Measurements from ENCODE around the gene GADL1. TPM values are rescaled to one million over a fixed set of nuclear protein-coding genes. Genes with fewer than 3 reads are reported as not detected.

Gene GADL1
- total and polyA plus RNA-seq, 2 experiments from 2014 or later = 13.5 to 16.9 TPM

DNA sequence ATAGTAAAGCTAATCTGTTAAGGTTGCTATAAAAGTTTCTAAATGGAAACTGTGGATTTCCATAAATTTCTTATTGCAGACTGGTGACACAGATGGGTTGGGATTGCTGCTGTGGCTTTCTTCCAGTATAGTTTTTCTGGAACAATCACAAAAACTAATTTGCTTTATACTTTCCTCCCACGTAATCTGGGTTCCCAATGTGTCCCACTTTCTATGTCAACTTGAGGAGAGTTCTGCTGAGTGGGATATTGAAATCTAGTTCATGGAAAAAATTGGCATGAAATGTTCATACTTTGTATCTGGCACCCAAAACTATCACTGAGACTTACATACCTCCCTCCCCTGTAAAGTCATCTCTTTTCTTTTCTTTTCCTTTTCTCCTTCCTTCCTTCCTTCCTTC, 161.3 kb downstream of the GADL1 start:
- H3K4me1 ChIP-seq (ENCODE audit: low read depth) = peaks cover 25% of the 10 kb centered on the region
- H3K4me3 ChIP-seq = no peak overlapping the region
- no peaks in the 10 kb centered on the region for H3K27me3 ChIP-seq
- DNase-seq (ENCODE audit: low read depth in 1 of 2, low spot score in 1 of 2) = no peak
- TF ChIP-seq, protein P1, sequence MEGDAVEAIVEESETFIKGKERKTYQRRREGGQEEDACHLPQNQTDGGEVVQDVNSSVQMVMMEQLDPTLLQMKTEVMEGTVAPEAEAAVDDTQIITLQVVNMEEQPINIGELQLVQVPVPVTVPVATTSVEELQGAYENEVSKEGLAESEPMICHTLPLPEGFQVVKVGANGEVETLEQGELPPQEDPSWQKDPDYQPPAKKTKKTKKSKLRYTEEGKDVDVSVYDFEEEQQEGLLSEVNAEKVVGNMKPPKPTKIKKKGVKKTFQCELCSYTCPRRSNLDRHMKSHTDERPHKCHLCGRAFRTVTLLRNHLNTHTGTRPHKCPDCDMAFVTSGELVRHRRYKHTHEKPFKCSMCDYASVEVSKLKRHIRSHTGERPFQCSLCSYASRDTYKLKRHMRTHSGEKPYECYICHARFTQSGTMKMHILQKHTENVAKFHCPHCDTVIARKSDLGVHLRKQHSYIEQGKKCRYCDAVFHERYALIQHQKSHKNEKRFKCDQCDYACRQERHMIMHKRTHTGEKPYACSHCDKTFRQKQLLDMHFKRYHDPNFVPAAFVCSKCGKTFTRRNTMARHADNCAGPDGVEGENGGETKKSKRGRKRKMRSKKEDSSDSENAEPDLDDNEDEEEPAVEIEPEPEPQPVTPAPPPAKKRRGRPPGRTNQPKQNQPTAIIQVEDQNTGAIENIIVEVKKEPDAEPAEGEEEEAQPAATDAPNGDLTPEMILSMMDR (IDR thresholded peaks at IDR 0.05; ENCODE audit: low read depth, low read length) = no peak
- H3K9me3 ChIP-seq (ENCODE audit: low read depth) = no peaks in the 10 kb centered on the region
- H3K27ac ChIP-seq = no peak overlapping the region
- no peaks in the 10 kb centered on the region for H3K36me3 ChIP-seq

GRCh38 chr3:30730967-30731366, 163.5 kb downstream of the GADL1 start:
- no peak for DNase-seq (ENCODE audit: low read depth in 1 of 2, low spot score in 1 of 2)
- TF ChIP-seq, protein P1 (IDR thresholded peaks at IDR 0.05; ENCODE audit: low read depth, low read length) = no peak
- no peaks in the 10 kb centered on the region for H3K36me3 ChIP-seq
- H3K9me3 ChIP-seq (ENCODE audit: low read depth) = no peaks in the 10 kb centered on the region
- H3K27ac ChIP-seq = no peak overlapping the region
- peaks cover 25% of the 10 kb centered on the region for H3K4me1 ChIP-seq (ENCODE audit: low read depth)
- H3K4me3 ChIP-seq = no peak overlapping the region
- no peaks in the 10 kb centered on the region for H3K27me3 ChIP-seq

DNA sequence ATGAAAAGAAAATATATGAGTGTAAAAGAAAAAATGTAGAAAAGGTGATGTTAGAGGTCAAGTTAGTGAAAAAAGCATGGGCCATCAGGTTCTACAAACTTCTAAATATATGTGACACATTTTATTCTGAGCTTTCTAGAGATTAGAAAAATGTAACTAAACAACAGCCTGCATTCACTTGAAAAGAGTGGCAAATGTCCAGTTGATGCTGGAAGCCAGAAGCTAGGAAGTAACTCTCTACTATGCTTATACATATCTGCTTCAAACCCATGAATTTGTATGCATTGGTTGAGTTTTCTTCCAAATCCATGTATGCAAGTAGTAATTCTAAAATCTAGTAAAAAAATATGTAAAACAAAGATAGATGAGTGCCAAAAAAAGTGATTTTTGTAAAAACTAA, 164.5 kb downstream of the GADL1 start:
- Histone ChIP-seq H3K36me3 (no peaks in the 10 kb centered on the region), H3K27me3 (no peaks in the 10 kb centered on the region), H3K27ac (no peak overlapping the region), H3K4me1 (ENCODE audit: low read depth) (peaks cover 25% of the 10 kb centered on the region), H3K4me3 (no peak overlapping the region), H3K9me3 (ENCODE audit: low read depth) (no peaks in the 10 kb centered on the region)
- TF ChIP-seq, protein P1 (IDR thresholded peaks at IDR 0.05; ENCODE audit: low read depth, low read length) = no peak
- DNase-seq (ENCODE audit: low read depth in 1 of 2, low spot score in 1 of 2) = no peak

GRCh38 chr3:30729512-30729911, 164.9 kb downstream of the GADL1 start:
- H3K27ac ChIP-seq = no peak overlapping the region
- no peaks in the 10 kb centered on the region for H3K27me3 ChIP-seq
- TF ChIP-seq, protein P1 (IDR thresholded peaks at IDR 0.05; ENCODE audit: low read depth, low read length) = no peak
- no peak overlapping the region for H3K4me3 ChIP-seq
- DNase-seq (ENCODE audit: low read depth in 1 of 2, low spot score in 1 of 2) = no peak
- no peaks in the 10 kb centered on the region for H3K9me3 ChIP-seq (ENCODE audit: low read depth)
- H3K36me3 ChIP-seq = no peaks in the 10 kb centered on the region
- H3K4me1 ChIP-seq (ENCODE audit: low read depth) = peaks cover 23% of the 10 kb centered on the region

- no peaks in the 10 kb centered on the region for H3K27me3 ChIP-seq
- peaks cover 11% of the 10 kb centered on the region for H3K4me1 ChIP-seq (ENCODE audit: low read depth)
- DNase-seq (ENCODE audit: low read depth in 1 of 2, low spot score in 1 of 2) = no peak
- TF ChIP-seq, protein P1 (IDR thresholded peaks at IDR 0.05; ENCODE audit: low read depth, low read length) = no peak
- H3K27ac ChIP-seq = no peak overlapping the region
- H3K36me3 ChIP-seq = no peaks in the 10 kb centered on the region
- H3K9me3 ChIP-seq (ENCODE audit: low read depth) = no peaks in the 10 kb centered on the region
- H3K4me3 ChIP-seq = no peak overlapping the region
These were observed 166.3 kb downstream of the GADL1 start for GRCh38 chr3:30728143-30728542.

DNA sequence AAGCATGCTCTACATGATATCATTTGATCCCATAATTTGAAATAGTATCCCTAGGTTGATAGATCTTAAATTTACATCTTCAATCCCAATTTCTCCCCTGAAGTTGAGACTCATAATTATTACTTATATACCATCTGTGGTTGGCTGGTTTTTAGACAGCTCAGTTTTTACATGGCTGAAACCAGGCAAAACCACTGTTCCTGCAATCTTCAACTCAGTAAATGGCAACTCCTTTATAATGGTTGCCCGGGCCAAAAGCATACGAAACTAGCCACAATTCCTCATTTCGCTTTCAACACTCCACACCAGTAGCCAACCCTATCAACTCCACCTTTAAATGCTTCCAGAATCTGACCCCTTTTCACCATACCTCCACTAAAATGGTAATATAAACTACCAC, 169.6 kb downstream of the GADL1 start:
- TF ChIP-seq, protein P1 (IDR thresholded peaks at IDR 0.05; ENCODE audit: low read depth, low read length) = no peak
- no peaks in the 10 kb centered on the region for H3K27me3 ChIP-seq
- no peak overlapping the region for H3K4me3 ChIP-seq
- no peaks in the 10 kb centered on the region for H3K36me3 ChIP-seq
- no peak overlapping the region for H3K27ac ChIP-seq
- no peaks in the 10 kb centered on the region for H3K9me3 ChIP-seq (ENCODE audit: low read depth)
- no peak for DNase-seq (ENCODE audit: low read depth in 1 of 2, low spot score in 1 of 2)
- peaks cover 5% of the 10 kb centered on the region for H3K4me1 ChIP-seq (ENCODE audit: low read depth)

All from cardiac muscle cell (in vitro differentiated cells and primary cell).